ENCODE results near the gene CSMD2. TPM values are rescaled to one million over a fixed set of nuclear protein-coding genes. Genes with fewer than 3 reads are reported as not detected.

CSMD2 gene
- total and polyA plus RNA-seq, 2 of the 4 experiments (the other 2 are of a cell fraction), result under 0.01 to 0.36 TPM

DNA sequence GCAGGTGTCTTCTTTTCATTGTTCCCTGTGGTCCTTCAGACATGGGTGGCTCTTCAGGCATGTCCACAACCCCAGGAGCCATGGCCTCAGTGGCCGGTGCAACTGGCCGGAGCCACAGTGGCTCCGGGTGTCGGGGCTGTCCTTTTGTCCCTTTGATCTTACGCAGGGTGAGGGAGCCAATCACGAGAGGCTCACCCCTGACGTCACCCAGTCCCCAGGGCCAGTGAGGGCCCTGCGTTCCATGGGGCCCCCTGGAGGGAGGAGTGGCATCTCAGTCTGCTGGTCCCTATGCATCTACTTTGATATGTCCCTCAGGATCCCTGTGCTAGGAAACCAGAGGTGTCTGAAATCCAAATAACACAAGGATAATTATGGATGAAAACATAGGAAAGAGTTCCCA is 663.3 kb downstream of the CSMD2 start:
- no peaks in the 10 kb centered on the region for H3K27me3 ChIP-seq (ENCODE audit: control insufficient read depth, insufficient read depth, low read length)
- H4K20me1 ChIP-seq (ENCODE audit: insufficient read depth, low read length), result no peaks in the 10 kb centered on the region
- in situ Hi-C loops (cut with MboI; ENCODE audit: low sequenced_read_pairs) (no loop called here), dilution Hi-C loops (cut with HindIII; ENCODE audit: low sequenced_read_pairs, unreplicated experiment) (no loop called here), intact Hi-C loops (cut with micrococcal nuclease) (no loop called here)
- no peaks in the 10 kb centered on the region for H3K79me1 ChIP-seq (ENCODE audit: low read depth in 1 of 2, low read length in 2 of 2)
- no peak overlapping the region for H2BK5ac ChIP-seq (ENCODE audit: low read depth, low read length, poor library complexity, severe bottlenecking)
- H2BK15ac ChIP-seq (ENCODE audit: low read depth, low read length), result no peak overlapping the region
- no peak overlapping the region for H3K56ac ChIP-seq (ENCODE audit: extremely low read depth, insufficient read depth, low read length)
- H2BK120ac ChIP-seq (ENCODE audit: low read depth, low read length), result no peak overlapping the region
- H4K5ac ChIP-seq (ENCODE audit: low read depth, low read length), result no peak overlapping the region
- H3K9ac ChIP-seq (ENCODE audit: low read depth, low read length), result no peak overlapping the region
- no peak overlapping the region for H3K4me2 ChIP-seq (ENCODE audit: low read depth, low read length)
- H4K91ac ChIP-seq (ENCODE audit: insufficient read depth, low read depth, low read length), result no peak overlapping the region
- WGBS, 2 experiments (ENCODE audit: extremely low coverage in 2 of 2, insufficient read length in 1 of 2), result no CpG with 5 or more reads among the region's 8 CpGs
- TF ChIP-seq CEBPB (IDR thresholded peaks at IDR 0.05; ENCODE audit: low read depth, low read length), result no peak
- no peak for TF ChIP-seq MXI1 (IDR thresholded peaks at IDR 0.05; ENCODE audit: borderline replicate concordance, low read depth, low read length)
- TF ChIP-seq MAFK (IDR thresholded peaks at IDR 0.05; ENCODE audit: low read depth, low read length), result no peak
- no peak for TF ChIP-seq POLR2A (IDR thresholded peaks at IDR 0.05; ENCODE audit: low read depth, low read length)
- no peak for TF ChIP-seq MAZ (IDR thresholded peaks at IDR 0.05; ENCODE audit: borderline replicate concordance, low read depth, low read length)
- TF ChIP-seq RCOR1 (IDR thresholded peaks at IDR 0.05; ENCODE audit: insufficient replicate concordance, low read length), result no peak
- TF ChIP-seq, protein P1, sequence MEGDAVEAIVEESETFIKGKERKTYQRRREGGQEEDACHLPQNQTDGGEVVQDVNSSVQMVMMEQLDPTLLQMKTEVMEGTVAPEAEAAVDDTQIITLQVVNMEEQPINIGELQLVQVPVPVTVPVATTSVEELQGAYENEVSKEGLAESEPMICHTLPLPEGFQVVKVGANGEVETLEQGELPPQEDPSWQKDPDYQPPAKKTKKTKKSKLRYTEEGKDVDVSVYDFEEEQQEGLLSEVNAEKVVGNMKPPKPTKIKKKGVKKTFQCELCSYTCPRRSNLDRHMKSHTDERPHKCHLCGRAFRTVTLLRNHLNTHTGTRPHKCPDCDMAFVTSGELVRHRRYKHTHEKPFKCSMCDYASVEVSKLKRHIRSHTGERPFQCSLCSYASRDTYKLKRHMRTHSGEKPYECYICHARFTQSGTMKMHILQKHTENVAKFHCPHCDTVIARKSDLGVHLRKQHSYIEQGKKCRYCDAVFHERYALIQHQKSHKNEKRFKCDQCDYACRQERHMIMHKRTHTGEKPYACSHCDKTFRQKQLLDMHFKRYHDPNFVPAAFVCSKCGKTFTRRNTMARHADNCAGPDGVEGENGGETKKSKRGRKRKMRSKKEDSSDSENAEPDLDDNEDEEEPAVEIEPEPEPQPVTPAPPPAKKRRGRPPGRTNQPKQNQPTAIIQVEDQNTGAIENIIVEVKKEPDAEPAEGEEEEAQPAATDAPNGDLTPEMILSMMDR (conservative IDR thresholded peaks at IDR 0.05; ENCODE audit: low read depth, low read length), result no peak
- no peak for TF ChIP-seq RAD21 (IDR thresholded peaks at IDR 0.05; ENCODE audit: low read length)
- TF ChIP-seq, protein P2, sequence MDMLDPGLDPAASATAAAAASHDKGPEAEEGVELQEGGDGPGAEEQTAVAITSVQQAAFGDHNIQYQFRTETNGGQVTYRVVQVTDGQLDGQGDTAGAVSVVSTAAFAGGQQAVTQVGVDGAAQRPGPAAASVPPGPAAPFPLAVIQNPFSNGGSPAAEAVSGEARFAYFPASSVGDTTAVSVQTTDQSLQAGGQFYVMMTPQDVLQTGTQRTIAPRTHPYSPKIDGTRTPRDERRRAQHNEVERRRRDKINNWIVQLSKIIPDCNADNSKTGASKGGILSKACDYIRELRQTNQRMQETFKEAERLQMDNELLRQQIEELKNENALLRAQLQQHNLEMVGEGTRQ (IDR thresholded peaks at IDR 0.05; ENCODE audit: low read depth, low read length), result no peak
- no peak for TF ChIP-seq BHLHE40 (IDR thresholded peaks at IDR 0.05; ENCODE audit: low read depth, low read length)
- TF ChIP-seq RFX5 (IDR thresholded peaks at IDR 0.05; ENCODE audit: low read depth, low read length), result no peak
- no peak overlapping the region for H2AK9ac ChIP-seq (replicated peaks; ENCODE audit: low read depth, low read length, poor library complexity)
- peaks cover 2% of the 10 kb centered on the region; the same call in 1 of the 2 replicates for H3K4me1 ChIP-seq (ENCODE audit: control insufficient read depth, insufficient read depth, low read length)
- H3K4me3 ChIP-seq (ENCODE audit: insufficient read depth, low read depth, low read length), result no peak overlapping the region
- no peak overlapping the region for H4K8ac ChIP-seq (ENCODE audit: low read depth in 2 of 2, low read length in 2 of 2)
- H3K36me3 ChIP-seq (ENCODE audit: control insufficient read depth, insufficient read depth, low read length), result no peaks in the 10 kb centered on the region; the same call in 1 of the 2 replicates
- H3K9me1 ChIP-seq (ENCODE audit: insufficient read depth, low read length), result no peaks in the 10 kb centered on the region
- no peak overlapping the region for H2AFZ ChIP-seq (replicated peaks; ENCODE audit: low read length, poor library complexity)
- POLR2A ChIA-PET (ENCODE audit: unreplicated experiment), result interaction anchor here (0.6 kb wide), 1 partner anchor 9 kb away, joined by 3 read pairs; no protein-coding TSS in a partner anchor
- no peak for DNase-seq
- H3K27ac ChIP-seq (ENCODE audit: insufficient read depth, low read length), result no peak overlapping the region
- no peak overlapping the region for H3K18ac ChIP-seq (ENCODE audit: low read depth, low read length)
- H3K23ac ChIP-seq (ENCODE audit: low read depth, low read length), result no peak overlapping the region
- ATAC-seq (ENCODE audit: low read depth), result no peak
- no peak overlapping the region for H3K14ac ChIP-seq (replicated peaks; ENCODE audit: low read depth, low read length)
- H2BK20ac ChIP-seq (ENCODE audit: low read depth, low read length), result no peak overlapping the region
- no peak overlapping the region for H3K4ac ChIP-seq (ENCODE audit: low read depth, low read length)
- H2AK5ac ChIP-seq (ENCODE audit: low read depth, low read length), result no peak overlapping the region
- BruUV-seq (replicated peaks), result no TSS peak
- CTCF ChIA-PET, result interaction anchor here (0.6 kb wide), 1 partner anchor 988 kb away, joined by 8 read pairs; no protein-coding TSS in a partner anchor
- peaks cover 5% of the 10 kb centered on the region for H3K9me3 ChIP-seq (ENCODE audit: control insufficient read depth, insufficient read depth, low read length)
